Fibroblast of skin of scalp (primary cell): ENCODE data around the gene MGAT4C.
"Not testable (repeated sequence)": the region's sequence is repeated elsewhere in the genome, so short reads cannot be mapped to it uniquely, and the experiment has no call there.

Experiments used
- DNase-seq: peaks from one replicate; pipeline ENCODE4 v3.0.0-alpha.2; 2013

Gene MGAT4C

GRCh38 chr12:86122846-86123468, 133.2 kb downstream of the MGAT4C start:
- peak; percentile 6 for DNase-seq

GRCh38 chr12:86118161-86118560, 138.0 kb downstream of the MGAT4C start:
- DNase-seq: no peak

GRCh38 chr12:86117711-86118110, 138.5 kb downstream of the MGAT4C start:
- peak; percentile 9 for DNase-seq

- no peak for DNase-seq
These were observed 152.1 kb downstream of the MGAT4C start for GRCh38 chr12:86104087-86104486.

GRCh38 chr12:86097161-86097560, 159.0 kb downstream of the MGAT4C start:
- DNase-seq: no peak

- no peak for DNase-seq
These were observed 164.5 kb downstream of the MGAT4C start for GRCh38 chr12:86091681-86092080.

GRCh38 chr12:86081843-86082242, 174.3 kb downstream of the MGAT4C start:
- DNase-seq: peak; percentile 12

- not testable (repeated sequence) for DNase-seq
These were observed 197.1 kb downstream of the MGAT4C start for GRCh38 chr12:86059052-86059451.

- DNase-seq: no peak
These were observed 198.9 kb downstream of the MGAT4C start for GRCh38 chr12:86057092-86057845.

GRCh38 chr12:86052921-86053320, 203.3 kb downstream of the MGAT4C start:
- DNase-seq: no peak

- no peak for DNase-seq
These were observed 206.2 kb downstream of the MGAT4C start for GRCh38 chr12:86050010-86050409.

GRCh38 chr12:86044396-86044795, 211.8 kb downstream of the MGAT4C start:
- DNase-seq: no peak

GRCh38 chr12:86042062-86042461, 214.1 kb downstream of the MGAT4C start:
- no peak for DNase-seq

GRCh38 chr12:86018361-86018760, 237.8 kb downstream of the MGAT4C start:
- no peak for DNase-seq

GRCh38 chr12:86015026-86015425, 241.2 kb downstream of the MGAT4C start:
- no peak for DNase-seq

GRCh38 chr12:86006727-86007126, 249.5 kb downstream of the MGAT4C start:
- DNase-seq: no peak

GRCh38 chr12:85998074-85998473, 258.1 kb downstream of the MGAT4C start:
- DNase-seq: no peak

GRCh38 chr12:85996280-85996679, 259.9 kb downstream of the MGAT4C start:
- DNase-seq: no peak

GRCh38 chr12:85993746-85994145, 262.4 kb downstream of the MGAT4C start:
- no peak for DNase-seq

- DNase-seq: no peak
These were observed 270.2 kb downstream of the MGAT4C start for GRCh38 chr12:85985996-85986395.

GRCh38 chr12:85983601-85984000, 272.6 kb downstream of the MGAT4C start:
- no peak for DNase-seq

GRCh38 chr12:85979641-85980040, 276.6 kb downstream of the MGAT4C start:
- DNase-seq: no peak

GRCh38 chr12:85975716-85976115, 280.5 kb downstream of the MGAT4C start:
- no peak for DNase-seq

- no peak for DNase-seq
These were observed 284.4 kb downstream of the MGAT4C start for GRCh38 chr12:85971800-85972199.
